ENCODE measurements around the gene ACY1.
"Not testable (repeated sequence)": the region's sequence is repeated elsewhere in the genome, so short reads cannot be mapped to it uniquely, and the experiment has no call there.

ACY1 gene

DNA sequence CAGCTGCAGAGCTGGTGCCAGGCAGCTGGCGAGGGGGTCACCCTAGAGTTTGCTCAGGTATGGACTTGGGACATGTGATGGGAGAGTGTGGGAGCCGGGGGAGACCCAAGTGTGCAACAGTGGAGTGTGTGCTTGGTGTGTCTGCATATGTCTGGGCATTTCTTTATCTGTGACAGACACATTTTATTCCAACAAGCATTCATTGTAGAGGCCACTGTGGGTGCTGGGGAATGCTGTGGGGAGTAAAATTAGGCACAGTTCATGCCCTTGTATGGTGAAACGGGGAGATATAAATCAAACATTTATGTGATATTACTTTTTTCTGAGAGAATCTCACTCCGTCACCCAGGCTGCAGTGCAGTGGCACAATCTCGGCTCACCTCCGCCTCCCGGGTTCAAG lies 4.2 kb downstream of the ACY1 start:
- peaks cover 3% of the 10 kb centered on the region; the same call in 1 of the 2 replicates for H3K79me2 ChIP-seq (ENCODE audit: low read length)
- TF ChIP-seq EZH2 (optimal IDR thresholded peaks at IDR 0.05; ENCODE audit: low read depth, low read length), result no peak
- TF ChIP-seq, protein P1, sequence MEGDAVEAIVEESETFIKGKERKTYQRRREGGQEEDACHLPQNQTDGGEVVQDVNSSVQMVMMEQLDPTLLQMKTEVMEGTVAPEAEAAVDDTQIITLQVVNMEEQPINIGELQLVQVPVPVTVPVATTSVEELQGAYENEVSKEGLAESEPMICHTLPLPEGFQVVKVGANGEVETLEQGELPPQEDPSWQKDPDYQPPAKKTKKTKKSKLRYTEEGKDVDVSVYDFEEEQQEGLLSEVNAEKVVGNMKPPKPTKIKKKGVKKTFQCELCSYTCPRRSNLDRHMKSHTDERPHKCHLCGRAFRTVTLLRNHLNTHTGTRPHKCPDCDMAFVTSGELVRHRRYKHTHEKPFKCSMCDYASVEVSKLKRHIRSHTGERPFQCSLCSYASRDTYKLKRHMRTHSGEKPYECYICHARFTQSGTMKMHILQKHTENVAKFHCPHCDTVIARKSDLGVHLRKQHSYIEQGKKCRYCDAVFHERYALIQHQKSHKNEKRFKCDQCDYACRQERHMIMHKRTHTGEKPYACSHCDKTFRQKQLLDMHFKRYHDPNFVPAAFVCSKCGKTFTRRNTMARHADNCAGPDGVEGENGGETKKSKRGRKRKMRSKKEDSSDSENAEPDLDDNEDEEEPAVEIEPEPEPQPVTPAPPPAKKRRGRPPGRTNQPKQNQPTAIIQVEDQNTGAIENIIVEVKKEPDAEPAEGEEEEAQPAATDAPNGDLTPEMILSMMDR (IDR thresholded peaks at IDR 0.05; ENCODE audit: low read length), result no peak
- no peak for TF ChIP-seq EZH2phosphoT487 (IDR thresholded peaks at IDR 0.05; ENCODE audit: low read length)
- H3K9me2 ChIP-seq (replicated peaks; ENCODE audit: insufficient read depth, low read length), result no peaks in the 10 kb centered on the region
- no peaks in the 10 kb centered on the region for H3K4me1 ChIP-seq (ENCODE audit: low read length)
- no peak overlapping the region for H3K9ac ChIP-seq (ENCODE audit: low read length)
- no peaks in the 10 kb centered on the region for H4K20me1 ChIP-seq (ENCODE audit: insufficient read depth, low read length)
- H3K36me3 ChIP-seq (replicated peaks; ENCODE audit: insufficient read depth, low read length), result no peaks in the 10 kb centered on the region
- H3K27ac ChIP-seq (ENCODE audit: low read length), result no peak overlapping the region
- H3F3A ChIP-seq (ENCODE audit: insufficient read depth, low read length), result peaks cover 33% of the 10 kb centered on the region
- H3K9me3 ChIP-seq (replicated peaks; ENCODE audit: insufficient read depth, low read length), result no peaks in the 10 kb centered on the region
- H3K4me2 ChIP-seq (ENCODE audit: low read depth, low read length), result no peak overlapping the region
- no peak for DNase-seq
- H3K4me3 ChIP-seq (ENCODE audit: low read length), result no peak overlapping the region
- no peaks in the 10 kb centered on the region for H3K27me3 ChIP-seq (replicated peaks; ENCODE audit: insufficient read depth, low read length)
- H2AFZ ChIP-seq (ENCODE audit: low read length), result no peak overlapping the region

DNA sequence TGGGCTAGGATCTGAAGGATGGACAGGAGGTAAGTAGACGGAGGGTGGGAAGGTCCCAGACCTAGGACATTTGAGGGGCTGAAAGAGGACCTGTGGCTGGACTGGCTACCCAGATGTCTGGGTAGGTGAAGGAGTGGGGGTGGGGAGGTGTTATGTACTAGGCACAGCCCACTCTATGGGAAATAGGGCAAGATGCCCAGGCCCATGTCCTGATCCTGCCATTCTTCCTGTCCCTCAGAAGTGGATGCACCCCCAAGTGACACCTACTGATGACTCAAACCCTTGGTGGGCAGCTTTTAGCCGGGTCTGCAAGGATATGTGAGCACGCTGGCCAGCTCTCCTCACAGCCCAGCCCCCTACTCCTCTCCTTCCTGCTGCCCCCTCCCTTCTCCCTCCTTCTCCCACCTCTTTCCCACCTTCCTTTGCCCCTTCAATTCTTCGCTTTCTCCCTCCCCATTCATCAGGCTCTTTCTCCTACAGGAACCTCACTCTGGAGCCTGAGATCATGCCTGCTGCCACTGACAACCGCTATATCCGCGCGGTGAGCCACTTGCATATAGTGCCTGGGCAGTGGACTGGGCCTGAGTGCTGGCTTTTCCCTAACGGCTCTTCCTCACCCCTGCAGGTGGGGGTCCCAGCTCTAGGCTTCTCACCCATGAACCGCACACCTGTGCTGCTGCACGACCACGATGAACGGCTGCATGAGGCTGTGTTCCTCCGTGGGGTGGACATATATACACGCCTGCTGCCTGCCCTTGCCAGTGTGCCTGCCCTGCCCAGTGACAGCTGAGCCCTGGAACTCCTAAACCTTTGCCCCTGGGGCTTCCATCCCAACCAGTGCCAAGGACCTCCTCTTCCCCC lies 5.2 kb downstream of the ACY1 start:
- peaks cover 28% of the 10 kb centered on the region; the same call in 1 of the 2 replicates for H3F3A ChIP-seq (ENCODE audit: insufficient read depth, low read length)

DNA sequence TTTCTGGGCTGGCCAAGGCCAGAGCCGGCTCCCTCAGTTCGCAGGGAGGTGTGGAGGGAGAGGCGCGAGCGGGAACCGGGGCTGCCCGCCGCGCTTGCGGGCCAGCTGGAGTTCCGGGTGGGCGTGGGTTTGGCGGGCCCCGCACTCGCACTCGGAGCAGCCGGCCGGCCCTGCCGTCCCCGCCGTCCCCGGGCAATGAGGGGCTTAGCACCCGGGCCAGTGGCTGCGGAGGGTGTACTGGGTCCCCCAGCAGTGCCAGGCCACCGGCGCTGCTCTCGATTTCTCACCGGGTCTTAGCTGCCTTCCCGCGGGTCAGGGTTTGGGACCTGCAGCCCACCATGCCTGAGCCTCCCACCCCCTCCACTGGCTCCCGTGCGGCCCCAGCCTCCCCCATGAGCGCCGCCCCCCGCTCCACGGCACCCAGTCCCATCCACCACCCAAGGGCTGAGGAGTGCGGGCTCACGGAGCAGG lies 7.2 kb downstream of the ACY1 start:
- H3K9me2 ChIP-seq (replicated peaks; ENCODE audit: insufficient read depth, low read length); H3K36me3 ChIP-seq (replicated peaks; ENCODE audit: insufficient read depth, low read length); H3K27me3 ChIP-seq (replicated peaks; ENCODE audit: insufficient read depth, low read length); H3K9me3 ChIP-seq (replicated peaks; ENCODE audit: insufficient read depth, low read length); H3K4me1 ChIP-seq (ENCODE audit: low read length); DNase-seq; H3K4me2 ChIP-seq (ENCODE audit: low read depth, low read length); H4K20me1 ChIP-seq (ENCODE audit: insufficient read depth, low read length); H3K4me3 ChIP-seq (ENCODE audit: low read length); H2AFZ ChIP-seq (ENCODE audit: low read length); H3K9ac ChIP-seq (ENCODE audit: low read length); H3K27ac ChIP-seq (ENCODE audit: low read length): not testable (repeated sequence)
- Histone ChIP-seq H3F3A (ENCODE audit: insufficient read depth, low read length) (peaks cover 37% of the 10 kb centered on the region), H3K79me2 (ENCODE audit: low read length) (peaks cover 28% of the 10 kb centered on the region)

More for the DNA sequence above, 5.2 kb downstream of the ACY1 start:
- Histone ChIP-seq H2AFZ (ENCODE audit: low read length) (no peak overlapping the region), H3K27me3 (replicated peaks; ENCODE audit: insufficient read depth, low read length) (no peaks in the 10 kb centered on the region), H3K4me3 (ENCODE audit: low read length) (no peak overlapping the region), H3K36me3 (replicated peaks; ENCODE audit: insufficient read depth, low read length) (no peaks in the 10 kb centered on the region), H3K27ac (ENCODE audit: low read length) (no peak overlapping the region), H3K9me2 (replicated peaks; ENCODE audit: insufficient read depth, low read length) (no peaks in the 10 kb centered on the region), H3K4me2 (ENCODE audit: low read depth, low read length) (no peak overlapping the region), H3K4me1 (ENCODE audit: low read length) (no peaks in the 10 kb centered on the region), H3K9me3 (replicated peaks; ENCODE audit: insufficient read depth, low read length) (no peaks in the 10 kb centered on the region), H3K79me2 (ENCODE audit: low read length) (peaks cover 10% of the 10 kb centered on the region), H4K20me1 (ENCODE audit: insufficient read depth, low read length) (no peaks in the 10 kb centered on the region), H3K9ac (ENCODE audit: low read length) (no peak overlapping the region)
- TF ChIP-seq EZH2phosphoT487 (IDR thresholded peaks at IDR 0.05; ENCODE audit: low read length), result no peak
- TF ChIP-seq, protein P1 (IDR thresholded peaks at IDR 0.05; ENCODE audit: low read length), result no peak
- no peak for TF ChIP-seq EZH2 (optimal IDR thresholded peaks at IDR 0.05; ENCODE audit: low read depth, low read length)
- no peak for DNase-seq

All from MM.1S (cell line).